ENCODE data around the gene CYP4F11.

DNA sequence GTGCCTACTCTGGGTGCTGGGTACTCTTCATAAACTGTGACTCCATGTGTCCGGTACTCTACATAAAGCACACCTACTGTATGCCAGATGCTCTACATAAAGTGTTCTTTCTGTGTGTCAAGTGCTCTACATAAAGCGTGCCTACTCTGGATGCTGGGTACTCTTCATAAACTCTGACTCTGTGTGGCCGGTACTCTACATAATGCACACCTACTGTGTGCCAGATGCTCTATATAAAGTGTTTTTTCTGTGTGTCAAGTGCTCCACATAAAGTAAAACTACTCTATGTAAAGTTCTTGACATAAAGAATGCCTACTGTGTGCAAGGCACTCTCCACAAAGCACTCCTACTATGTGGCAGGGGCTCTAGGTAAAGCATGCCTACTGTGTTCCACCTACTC is 1.8 kb upstream of the CYP4F11 start:
- TF ChIP-seq REST (IDR thresholded peaks at IDR 0.05; ENCODE audit: borderline replicate concordance) (no peak), TAF1 (IDR thresholded peaks at IDR 0.05; ENCODE audit: low read depth) (no peak), EZH2 (IDR thresholded peaks at IDR 0.05; ENCODE audit: borderline replicate concordance, insufficient read depth, low read length, poor library complexity, severe bottlenecking) (no peak), EP300 (conservative IDR thresholded peaks at IDR 0.05; ENCODE audit: poor library complexity, severe bottlenecking) (no peak)
- TF ChIP-seq, protein P1, sequence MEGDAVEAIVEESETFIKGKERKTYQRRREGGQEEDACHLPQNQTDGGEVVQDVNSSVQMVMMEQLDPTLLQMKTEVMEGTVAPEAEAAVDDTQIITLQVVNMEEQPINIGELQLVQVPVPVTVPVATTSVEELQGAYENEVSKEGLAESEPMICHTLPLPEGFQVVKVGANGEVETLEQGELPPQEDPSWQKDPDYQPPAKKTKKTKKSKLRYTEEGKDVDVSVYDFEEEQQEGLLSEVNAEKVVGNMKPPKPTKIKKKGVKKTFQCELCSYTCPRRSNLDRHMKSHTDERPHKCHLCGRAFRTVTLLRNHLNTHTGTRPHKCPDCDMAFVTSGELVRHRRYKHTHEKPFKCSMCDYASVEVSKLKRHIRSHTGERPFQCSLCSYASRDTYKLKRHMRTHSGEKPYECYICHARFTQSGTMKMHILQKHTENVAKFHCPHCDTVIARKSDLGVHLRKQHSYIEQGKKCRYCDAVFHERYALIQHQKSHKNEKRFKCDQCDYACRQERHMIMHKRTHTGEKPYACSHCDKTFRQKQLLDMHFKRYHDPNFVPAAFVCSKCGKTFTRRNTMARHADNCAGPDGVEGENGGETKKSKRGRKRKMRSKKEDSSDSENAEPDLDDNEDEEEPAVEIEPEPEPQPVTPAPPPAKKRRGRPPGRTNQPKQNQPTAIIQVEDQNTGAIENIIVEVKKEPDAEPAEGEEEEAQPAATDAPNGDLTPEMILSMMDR (IDR thresholded peaks at IDR 0.05; ENCODE audit: poor library complexity, severe bottlenecking) = no peak

Measured in neural cell (in vitro differentiated cells).